SIG-M5 treated with dmso at 0.1 percent for 504 hours (cell line): ENCODE data around the gene TMEM234.

Experiments used
- DNase-seq: peaks from one replicate; lab custom pipeline; 2025; ENCODE audit not compliant: unreplicated experiment; lab: John Stamatoyannopoulos, UW

TMEM234 gene

GRCh38 chr1:32180186-32181060 is 41.7 kb downstream of the TMEM234 start:
- peak; percentile 28 for DNase-seq

- DNase-seq, result peak; percentile 83
Observed at GRCh38 chr1:32179443-32180185, 42.5 kb downstream of the TMEM234 start, which contains the start of gene TXLNA. Gene TXLNA (plus strand): TSS chr1:32179675. CDS start chr1:32180346, 671 bp downstream.

GRCh38 chr1:32179193-32179442 is 43.0 kb downstream of the TMEM234 start:
- DNase-seq, result no peak

GRCh38 chr1:32178380-32179192 is 43.6 kb downstream of the TMEM234 start:
- peak; percentile 86 for DNase-seq

GRCh38 chr1:32172621-32173245 is 49.4 kb downstream of the TMEM234 start:
- DNase-seq, result no peak

GRCh38 chr1:32170991-32171390 is 51.2 kb downstream of the TMEM234 start:
- no peak for DNase-seq
